GM18858 (cell line): ENCODE results near the gene SCNN1B.
"Not testable (repeated sequence)": the region's sequence is repeated elsewhere in the genome, so short reads cannot be mapped to it uniquely, and the experiment has no call there.

Experiments
- ATAC-seq: cut with Tn5 transposase; IDR thresholded peaks from one replicate; pipeline ENCODE4 v1.9.1; 2021; ENCODE audit not compliant: unreplicated experiment

Gene SCNN1B

DNA sequence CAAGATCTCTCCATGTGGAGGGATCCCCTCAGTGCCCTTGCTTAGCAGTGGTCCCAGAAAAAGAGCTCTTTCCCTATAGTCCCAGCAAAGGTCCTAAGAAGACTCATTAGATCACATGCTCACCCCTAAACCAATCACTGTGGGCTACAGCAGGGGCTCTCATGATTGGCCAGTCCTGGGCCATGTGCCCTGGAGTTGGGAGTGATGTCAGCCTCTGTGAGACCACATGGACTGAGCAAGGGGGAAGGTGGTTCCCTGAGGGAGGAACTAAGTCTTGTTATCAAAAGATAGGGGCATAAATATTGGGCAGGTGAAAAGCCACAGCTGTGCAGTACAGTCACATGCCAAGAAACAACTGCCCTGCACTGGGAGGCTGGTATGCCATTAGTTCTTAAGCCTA lies 51.3 kb downstream of the SCNN1B start:
- ATAC-seq = no peak

DNA sequence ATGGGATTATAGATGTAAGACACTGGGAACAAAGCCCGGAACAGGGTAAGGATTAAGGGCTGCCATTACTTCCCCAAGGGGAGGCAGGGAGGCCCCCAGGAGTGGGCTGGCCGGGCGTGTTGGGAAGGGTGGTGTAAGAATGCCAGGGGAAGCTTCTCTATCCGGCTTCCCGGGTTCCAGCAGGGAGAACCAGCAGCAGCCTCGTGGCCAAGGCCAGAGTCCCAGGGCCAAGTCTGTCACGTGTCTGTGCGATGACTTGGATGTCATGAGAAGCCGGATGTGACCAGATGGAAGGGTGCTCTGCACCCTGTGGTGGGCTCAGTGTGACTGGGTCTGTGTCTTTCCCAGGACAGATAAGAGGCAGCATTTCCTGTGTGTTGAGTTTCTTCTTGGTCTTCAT lies 52.1 kb downstream of the SCNN1B start:
- ATAC-seq = no peak

DNA sequence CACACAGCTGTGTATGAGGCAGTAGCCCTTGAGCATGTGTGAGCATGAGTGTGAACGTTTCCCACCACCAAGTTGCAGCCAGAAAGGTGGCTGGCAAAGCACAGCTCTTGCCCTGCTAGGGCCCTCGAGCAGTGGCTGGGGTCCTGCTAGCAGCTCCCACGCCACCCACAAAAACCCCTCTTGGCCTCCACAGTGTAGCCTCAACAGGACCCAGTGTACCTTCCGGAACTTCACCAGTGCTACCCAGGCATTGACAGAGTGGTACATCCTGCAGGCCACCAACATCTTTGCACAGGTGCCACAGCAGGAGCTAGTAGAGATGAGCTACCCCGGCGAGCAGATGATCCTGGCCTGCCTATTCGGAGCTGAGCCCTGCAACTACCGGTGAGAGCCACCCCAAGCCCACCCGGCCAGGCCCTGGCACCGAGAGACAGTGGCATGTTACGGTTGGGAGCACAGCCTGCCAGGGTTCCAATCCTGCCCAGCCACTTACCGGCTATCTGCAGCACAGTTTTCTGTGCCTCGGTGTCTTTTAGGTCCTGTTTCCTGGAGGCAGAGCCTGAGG lies 53.1 kb downstream of the SCNN1B start:
- ATAC-seq = no peak

DNA sequence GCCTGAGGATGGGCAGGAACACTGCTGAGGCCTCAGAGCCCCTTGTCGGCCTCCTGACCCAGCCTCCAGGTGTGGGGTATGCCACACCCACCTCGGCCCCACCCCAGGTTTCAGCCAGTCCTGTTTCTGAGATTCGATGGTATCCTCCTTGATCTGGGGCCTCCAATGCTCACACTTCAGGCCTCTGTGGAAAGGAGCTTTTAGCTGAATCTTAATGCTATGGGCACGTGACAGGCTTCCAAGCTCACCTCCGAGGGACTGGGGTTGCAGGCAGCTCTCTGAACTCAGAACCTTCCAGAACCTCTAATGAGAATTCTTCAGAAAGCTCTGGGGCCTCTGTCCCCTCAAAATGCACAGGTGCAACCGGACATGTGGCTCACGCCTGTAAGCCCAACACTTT lies 54.8 kb downstream of the SCNN1B start:
- no peak for ATAC-seq

DNA sequence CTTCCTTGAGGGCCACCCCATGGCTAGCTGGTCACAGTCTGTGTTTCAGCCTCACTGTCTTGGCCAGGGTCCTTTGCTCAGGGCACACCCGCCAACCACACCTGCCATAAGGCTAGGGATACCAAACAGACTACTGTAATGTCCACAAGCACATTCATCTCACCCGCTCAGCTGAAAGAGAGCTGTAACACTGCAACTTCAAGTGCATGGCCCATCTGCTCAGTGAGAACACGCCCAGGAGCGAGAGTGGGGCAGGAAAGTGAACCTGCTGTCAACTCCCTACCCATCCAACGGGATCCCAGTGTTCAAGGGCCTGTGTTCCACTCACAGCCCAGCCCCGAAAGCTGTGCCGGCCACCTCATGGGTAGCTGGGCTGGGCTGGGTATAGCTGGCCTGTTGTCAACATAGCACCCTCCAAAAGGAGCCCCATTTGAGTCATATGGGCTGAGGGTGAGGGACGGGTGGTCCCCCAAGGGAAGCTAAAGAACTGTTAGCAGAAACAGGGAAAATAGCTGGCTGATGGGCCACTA lies 55.7 kb downstream of the SCNN1B start:
- no peak for ATAC-seq

DNA sequence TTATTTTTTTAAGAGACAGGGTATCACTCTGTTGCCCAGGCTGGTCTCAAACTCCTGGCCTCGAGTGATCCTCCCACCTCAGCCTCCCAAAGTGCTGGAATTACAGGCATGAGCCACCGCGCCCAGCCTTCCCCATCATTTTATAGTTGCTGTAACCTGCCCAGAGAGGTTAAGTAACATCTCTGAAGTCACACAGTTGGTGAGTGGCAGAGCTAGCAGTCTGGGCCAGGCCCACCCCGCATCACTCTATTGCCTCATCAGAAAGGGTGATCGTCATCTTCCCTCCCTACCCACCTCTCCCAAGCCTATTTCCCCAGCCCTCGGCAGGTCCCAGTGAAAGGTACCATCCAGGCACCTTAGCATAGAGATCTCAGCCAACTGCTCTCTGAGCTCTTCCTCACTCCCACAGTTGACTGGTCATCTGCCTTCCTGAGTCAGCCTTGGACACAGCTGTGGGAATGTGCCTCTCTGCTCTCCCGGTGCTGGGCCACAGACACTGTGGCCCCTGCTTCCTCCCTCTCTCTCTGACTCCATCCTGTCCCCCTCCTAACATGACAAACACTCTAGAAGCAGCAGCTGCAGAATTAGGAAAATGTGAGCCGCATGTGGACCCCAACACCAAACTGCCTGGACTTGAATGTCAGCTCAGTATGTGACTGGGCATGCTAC lies 57.1 kb downstream of the SCNN1B start:
- no peak for ATAC-seq

DNA sequence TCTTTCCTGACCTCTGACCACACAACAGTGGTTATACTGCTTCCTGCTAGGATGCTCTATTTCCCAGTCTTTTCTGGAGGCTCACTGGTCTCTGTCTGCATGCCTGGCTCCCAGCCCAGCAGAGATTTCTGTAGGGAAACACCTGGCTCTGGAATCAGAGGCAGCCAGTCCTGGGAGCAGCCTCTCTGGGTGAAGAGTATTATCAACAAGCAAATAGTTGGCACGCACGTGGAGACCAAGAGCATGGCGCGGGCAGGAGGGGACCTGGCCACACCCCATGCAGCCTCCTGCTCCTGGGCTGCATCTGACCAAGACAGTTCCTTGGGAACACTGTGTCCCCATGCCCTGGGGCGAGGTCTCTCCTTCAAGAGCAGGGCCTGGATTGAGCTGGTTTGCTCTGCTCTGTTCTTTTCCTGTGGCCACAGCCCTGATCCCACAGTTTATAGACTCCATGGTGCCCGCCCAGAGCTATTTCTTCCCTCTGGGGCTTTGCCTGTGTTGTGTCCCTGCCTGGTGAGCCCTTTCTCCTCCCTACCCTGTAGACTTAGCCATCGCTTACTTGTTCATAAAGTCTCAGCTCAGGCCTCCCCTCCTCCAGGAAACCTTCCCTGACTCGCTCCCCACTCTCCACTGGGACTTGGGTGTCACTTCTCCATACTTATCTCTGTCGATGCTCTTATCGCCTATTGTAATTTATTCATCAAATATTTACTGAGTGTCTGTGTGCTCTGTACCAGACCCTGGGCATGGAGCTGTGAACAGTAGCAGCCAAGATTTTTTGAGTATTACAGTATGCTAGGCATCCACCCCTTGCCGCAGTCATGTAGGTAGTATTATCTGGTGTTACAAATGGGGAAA lies 60.6 kb downstream of the SCNN1B start:
- ATAC-seq = no peak

DNA sequence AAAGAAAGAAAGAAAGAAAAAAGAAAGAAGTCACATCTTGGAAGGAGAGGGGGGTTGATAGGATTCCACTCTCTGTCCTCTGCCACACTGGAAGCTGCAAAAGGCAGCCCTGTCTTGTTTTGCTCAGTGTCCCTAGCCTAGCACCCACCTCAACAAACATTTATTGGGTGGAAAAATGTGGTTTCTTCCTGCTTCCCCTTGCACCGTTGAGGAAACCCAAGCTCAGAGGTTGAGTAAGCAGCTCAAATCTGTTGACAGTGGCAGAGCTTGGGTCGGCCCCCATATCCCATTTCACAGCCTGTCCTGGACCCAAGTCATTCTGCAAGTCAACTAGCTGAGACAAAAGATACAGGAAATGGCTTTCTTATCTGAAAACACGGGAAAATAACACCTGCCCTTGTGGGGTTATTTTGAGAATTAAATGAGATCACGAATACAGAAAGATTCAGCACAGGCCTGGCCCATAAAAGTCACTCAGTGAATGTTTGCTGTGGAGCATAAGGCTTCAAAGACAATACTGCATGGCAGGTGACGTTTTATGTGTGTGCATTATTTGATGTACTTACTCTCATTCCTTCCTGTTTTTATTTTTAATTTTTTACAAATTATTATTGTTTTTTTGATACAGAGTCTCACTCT lies 63.6 kb downstream of the SCNN1B start:
- no peak for ATAC-seq

DNA sequence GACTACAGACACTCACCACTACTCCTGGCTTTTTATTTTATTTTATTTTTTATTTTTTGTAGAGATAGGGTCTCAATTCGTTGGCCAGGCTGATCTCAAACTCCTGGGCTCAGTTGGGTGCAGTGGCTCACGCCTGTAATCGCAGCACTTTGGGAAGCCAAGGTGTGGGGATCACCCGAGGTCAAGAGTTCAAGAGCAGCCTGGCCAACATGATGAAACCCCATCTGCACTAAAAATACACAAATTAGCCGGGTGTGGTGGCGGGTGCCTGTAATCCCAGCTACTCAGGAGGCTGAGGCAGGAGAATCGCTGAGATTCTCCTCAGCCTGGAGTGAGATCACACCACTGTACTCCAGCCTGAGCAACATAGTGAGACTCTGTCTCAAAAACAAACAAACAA lies 64.2 kb downstream of the SCNN1B start:
- ATAC-seq = not testable (repeated sequence)

DNA sequence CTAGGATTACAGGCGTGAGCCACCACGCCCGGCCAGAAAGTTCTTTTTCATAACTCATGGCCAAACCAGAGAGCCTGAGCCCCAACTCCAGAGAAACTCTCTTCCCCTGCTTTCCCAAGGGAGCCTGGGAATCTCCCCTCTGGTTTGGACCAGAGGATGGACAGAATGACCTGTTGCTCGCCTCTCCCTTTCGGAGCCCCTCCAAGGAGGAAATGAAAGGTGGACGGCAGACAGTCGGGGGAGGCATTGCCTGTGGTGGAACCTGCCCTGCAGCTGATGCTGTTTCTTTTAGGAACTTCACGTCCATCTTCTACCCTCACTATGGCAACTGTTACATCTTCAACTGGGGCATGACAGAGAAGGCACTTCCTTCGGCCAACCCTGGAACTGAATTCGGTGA lies 65.5 kb downstream of the SCNN1B start:
- ATAC-seq = no peak

DNA sequence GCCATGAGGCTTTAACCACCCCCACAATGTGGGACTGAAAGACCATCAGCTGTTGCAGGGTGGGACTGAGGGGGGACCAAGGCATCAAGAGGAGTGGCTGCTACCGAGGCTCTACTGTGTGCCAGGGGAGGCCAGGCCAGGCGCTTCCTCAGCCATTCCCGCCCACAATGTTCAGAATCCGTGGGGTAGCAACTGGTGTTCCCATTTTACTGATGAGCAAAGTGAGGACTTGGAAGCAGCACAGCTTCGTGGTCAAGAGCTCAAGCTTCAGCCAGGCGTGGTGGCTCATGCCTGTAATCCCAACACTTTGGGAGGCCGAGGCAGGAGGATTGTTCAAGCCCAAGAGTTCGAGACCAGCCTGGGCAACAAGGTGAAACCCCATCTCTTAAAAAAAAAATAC lies 65.9 kb downstream of the SCNN1B start:
- no peak for ATAC-seq

DNA sequence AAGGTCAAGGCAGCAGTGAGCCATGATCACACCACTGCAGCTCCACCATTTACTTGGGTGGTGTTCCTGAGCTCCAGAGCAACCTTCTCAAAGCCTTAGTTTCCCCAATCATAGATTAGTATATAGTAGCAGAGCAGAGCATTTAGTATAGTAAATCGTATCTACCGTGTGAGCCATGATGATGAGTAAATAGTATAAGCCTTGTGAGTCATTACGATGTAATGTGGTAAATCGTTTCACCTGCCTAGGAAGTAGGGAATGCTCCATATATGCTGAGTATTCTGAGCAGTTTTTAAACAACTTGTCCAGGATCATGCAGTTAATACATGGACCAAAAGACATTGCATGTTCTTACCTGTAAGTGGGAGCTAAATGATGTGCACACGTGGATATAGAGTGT lies 66.4 kb downstream of the SCNN1B start:
- ATAC-seq = no peak

DNA sequence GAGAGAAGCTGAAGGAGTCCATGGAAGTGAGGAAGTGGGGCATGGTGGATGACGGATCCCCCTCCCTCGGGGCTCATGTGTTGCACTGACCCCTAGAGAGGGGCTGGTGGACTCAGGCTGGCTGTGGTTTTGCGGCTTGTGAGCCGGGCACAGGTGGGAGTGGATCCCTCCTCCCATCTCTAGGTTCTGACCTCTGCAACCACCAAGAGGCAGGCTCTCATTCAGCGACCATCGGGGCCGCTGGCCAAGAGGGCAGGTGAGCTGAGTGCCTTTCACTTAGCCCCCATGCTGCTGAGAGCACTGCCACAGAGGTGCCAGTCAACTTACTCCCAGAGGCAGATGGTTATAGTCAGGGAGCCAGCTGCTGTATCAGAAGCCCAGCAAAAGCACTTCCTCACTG lies 67.3 kb downstream of the SCNN1B start:
- no peak for ATAC-seq

DNA sequence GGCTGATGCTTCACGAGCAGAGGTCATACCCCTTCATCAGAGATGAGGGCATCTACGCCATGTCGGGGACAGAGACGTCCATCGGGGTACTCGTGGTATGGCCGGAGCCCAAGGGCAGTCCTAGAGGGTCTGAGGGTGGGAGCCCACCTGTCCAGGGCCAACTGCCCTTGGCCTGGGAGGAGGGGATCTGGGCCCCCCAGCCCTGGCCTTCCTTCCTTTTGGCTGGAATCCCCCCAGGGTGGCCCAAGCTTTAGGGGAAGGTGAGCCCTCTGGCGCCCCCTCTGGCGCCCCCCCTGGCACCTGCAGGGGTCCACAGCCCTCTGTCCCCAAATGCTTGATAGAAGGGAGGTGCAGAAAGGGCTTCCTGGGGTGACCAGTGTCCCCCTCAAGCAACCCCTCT lies 69.3 kb downstream of the SCNN1B start:
- ATAC-seq = no peak

DNA sequence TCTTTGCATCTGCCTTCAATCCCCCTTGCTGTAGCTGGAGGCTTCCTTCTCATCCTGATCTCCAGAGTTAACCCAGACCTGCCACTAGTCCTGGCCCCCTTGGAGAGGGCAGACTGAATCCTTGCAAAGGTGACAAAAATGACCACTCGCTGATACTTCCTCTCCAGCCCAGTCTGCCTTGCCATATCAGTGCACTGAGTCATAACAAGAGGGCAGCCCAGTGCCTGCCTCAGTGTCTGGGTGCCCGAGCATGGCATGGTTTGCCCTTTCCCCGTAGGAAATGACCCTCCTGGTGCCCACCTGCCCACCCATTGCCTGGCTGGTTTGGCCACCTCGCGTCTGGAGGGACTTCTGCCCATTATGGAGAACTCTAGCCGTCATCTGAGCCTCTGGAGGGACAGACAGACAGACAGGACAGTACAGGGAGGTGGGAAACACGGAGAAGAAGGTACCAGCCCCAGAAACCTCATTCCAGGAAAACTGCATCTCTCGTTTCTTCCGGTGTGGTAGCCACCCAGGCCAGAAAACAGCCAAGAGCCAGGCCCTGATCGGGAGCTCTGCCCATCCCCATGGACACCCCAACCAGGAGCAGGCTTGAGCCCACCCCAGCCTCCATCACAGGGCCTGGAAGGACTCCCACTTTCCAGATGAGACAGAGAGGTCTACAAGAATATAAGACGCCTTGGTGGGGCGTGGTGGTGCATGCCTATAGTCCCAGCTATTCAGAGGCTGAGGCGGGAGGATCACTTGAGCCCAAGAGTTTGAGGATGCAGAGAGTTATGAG lies 71.5 kb downstream of the SCNN1B start:
- no peak for ATAC-seq

DNA sequence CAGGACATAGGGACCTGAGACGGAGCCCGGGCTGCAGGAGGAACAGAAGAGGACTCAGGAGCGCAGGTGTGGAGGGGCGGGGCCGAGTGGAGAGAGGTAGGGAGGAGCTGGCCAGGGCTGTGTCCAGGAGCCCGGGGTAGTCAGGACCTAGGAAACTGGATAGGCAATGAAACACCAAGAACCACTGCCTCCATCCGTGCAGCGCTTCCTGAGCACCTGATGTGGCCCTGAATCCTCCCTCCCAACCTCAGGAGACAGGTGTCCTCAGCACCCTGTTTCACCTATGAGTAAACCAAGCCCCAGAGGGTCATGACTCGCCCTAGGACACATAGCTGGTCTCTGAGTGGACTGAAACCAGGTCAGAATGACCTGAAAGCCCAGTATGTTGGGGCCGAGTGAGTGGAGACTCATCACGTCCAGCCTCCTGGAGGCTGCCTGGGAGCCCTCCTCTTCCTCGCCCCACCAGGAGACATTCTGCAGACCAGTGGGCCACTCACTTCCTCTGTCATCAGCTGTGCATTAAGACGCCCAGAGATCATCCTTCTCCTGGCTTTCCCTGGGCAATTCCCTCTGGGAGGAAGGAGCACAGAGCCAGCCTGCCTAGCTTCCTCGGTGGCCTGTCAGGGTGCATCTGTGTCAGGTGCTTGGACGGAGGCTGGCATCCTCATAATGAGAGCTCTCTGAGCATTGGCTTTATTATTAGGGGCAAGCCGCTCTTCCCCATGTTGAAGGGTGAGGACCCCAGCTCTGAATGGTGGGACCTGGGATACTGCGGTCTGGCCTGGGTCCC lies 72.8 kb downstream of the SCNN1B start:
- no peak for ATAC-seq

DNA sequence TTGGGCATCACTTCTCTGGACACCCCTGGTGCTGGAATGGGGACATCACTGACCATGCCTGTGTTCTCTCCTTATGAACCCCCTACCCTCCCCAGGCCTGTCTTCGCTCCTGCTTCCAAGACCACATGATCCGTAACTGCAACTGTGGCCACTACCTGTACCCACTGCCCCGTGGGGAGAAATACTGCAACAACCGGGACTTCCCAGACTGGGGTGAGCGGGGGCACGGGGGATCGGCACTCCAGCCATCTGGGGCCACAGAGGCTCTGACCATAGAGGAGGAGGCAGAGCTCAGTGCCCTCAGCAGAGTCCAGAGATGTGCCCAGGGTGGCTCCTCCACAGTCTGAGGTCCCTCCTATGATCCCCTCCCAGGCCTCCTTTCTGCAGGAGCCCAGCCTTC lies 73.5 kb downstream of the SCNN1B start:
- ATAC-seq = no peak

DNA sequence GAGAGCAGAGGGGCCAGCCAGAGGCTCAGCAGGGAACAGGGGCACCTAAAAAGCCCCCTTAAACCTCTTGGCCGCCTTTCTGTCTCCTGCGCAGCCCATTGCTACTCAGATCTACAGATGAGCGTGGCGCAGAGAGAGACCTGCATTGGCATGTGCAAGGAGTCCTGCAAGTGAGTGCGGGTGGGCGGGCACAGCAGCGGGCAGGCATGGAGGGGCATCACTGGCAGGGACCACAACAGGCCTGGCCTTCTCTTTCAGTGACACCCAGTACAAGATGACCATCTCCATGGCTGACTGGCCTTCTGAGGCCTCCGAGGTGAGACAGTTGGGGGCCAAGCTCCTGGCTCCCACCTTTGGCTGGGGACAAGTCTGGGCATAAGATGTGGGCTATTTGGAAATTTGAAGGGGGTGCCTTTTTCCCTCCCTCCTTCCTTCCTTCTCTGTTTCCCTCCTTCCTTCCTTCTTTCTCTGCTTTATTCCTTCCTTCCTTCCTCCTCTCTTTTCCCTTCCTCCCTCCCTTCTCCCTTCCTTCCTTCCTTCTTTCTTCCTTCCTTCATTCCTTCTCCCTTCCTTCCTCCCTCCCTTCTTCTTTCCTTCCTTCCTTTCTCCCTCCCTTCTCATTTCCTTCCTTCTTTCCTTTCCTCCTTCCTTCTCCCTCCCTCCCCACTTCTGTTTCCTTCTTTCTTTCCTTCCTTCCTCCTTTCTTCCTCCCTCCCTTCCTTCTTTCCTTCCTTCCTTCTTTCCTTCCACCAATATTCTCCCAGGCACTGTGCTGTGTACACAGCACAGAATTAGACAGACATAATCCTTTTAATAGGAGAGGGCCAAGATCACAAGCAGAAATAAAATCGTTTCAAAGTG lies 75.2 kb downstream of the SCNN1B start:
- ATAC-seq = no peak

DNA sequence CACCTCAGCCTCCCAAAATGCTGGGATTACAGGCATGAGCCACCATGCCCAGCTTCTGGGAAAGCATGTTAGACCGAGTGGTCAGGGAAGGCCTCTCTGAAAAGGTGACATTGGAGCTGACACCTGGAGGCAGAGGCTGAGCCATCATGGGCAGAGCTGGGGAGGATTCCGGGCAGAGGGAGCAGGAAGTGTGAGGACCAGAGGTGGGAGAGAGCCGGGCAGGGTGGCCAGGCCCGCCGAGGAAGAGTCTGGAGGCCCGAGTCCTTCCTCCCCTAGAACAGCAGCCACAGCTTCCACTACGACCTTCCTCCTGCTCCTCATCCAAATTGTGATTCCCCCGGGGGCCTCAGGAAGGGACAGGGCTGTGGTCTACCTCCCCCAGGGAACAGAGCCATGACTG lies 76.2 kb downstream of the SCNN1B start:
- no peak for ATAC-seq
